Mucosa of descending colon (tissue), 3 donors: Measurements from ENCODE around the gene GHITM. TPM values are rescaled to one million over a fixed set of nuclear protein-coding genes. Genes with fewer than 3 reads are reported as not detected.

Experiments used
- ATAC-seq: fragments of 200-7000 bp; cut with Tn5 transposase; one replicate; pipeline ENCODE4 v1.9.1; 2020; ENCODE audit warnings: mild to moderate bottlenecking, moderate library complexity
- DNase-seq, 3 donors: peaks; one replicate each; pipeline ENCODE4 v3.0.0-alpha.2; 2020
- H3K36me3 ChIP-seq: fragments of 200-600 bp; one replicate; pipeline ENCODE4 v1.8.0; 2021; ENCODE audit warnings: low read depth, mild to moderate bottlenecking
- H3K4me1 ChIP-seq: fragments of 200-600 bp; one replicate; pipeline ENCODE4 v1.8.0; 2021; ENCODE audit warnings: low read depth, mild to moderate bottlenecking
- H3K4me3 ChIP-seq: fragments of 200-600 bp; one replicate; pipeline ENCODE4 v1.8.0; 2021; ENCODE audit warnings: mild to moderate bottlenecking
- H3K9me3 ChIP-seq: fragments of 200-600 bp; one replicate; pipeline ENCODE4 v1.8.0; 2021; ENCODE audit warnings: mild to moderate bottlenecking
- intact Hi-C, 2 donors: fragments of 100-400 bp; cut with DNase I in 1 of 2; cut with micrococcal nuclease in 1 of 2; formaldehyde crosslinking; loops; one replicate each; pipeline versions ENCODE4 v1.11.0 to v1.11.1; 2022; cut with DNase I, micrococcal nuclease
- total RNA-seq, 3 donors: library from RNA; stranded (reverse); fragmentation: NEBNext Ultra II Directional in 2 of 3; extraction: Animal tissue kit (Norgen Biotek cat#: 25700) in 2 of 3; gene quantifications; one replicate each; pipeline versions ENCODE4 v1.2.1 to v1.2.4, GENCODE V29; 2021 to 2023
- TF ChIP-seq, protein P1 (sequence below): fragments of 200-600 bp; IDR thresholded peaks from one replicate; pipeline ENCODE4 v1.8.0; 2022; ENCODE audit warnings: antibody characterized with exemption, mild to moderate bottlenecking
- donor health status: DM: no; HTN: no; CAD: no; lungs with moderate emphysema.
- donor health status: DM: no; HTN: no; CAD: no.
- donor health status: DM: no; HTN: yes; CAD: no.

The GHITM gene
- total RNA-seq, 3 donors from 2014 or later: 216 to 279 (median 271) TPM

DNA sequence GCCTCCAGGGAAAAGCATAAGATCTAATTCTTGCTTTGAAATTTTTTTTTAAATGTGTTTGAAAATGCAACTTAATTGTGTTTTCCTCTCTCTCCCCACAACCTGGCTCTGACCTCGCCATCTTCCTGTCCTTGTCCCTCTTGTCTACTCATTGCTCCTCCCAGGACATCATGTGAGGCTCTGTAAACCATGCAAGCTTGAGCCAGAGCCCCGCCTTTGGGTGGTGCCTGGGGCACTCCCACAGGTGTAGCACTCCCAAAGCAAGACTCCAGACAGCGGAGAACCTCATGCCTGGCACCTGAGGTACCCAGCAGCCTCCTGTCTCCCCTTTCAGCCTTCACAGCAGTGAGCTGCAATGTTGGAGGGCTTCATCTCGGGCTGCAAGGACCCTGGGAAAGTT lies 45.2 kb downstream of the GHITM start:
- intact Hi-C loops: no loop called here
- Histone ChIP-seq H3K4me3 (no peak overlapping the region), H3K4me1 (peaks cover 17% of the 10 kb centered on the region), H3K9me3 (no peaks in the 10 kb centered on the region), H3K36me3 (no peaks in the 10 kb centered on the region)
- ATAC-seq: peak; percentile 81
- DNase-seq: peak; percentile 76 to 89 (median 84)
- TF ChIP-seq, protein P1, sequence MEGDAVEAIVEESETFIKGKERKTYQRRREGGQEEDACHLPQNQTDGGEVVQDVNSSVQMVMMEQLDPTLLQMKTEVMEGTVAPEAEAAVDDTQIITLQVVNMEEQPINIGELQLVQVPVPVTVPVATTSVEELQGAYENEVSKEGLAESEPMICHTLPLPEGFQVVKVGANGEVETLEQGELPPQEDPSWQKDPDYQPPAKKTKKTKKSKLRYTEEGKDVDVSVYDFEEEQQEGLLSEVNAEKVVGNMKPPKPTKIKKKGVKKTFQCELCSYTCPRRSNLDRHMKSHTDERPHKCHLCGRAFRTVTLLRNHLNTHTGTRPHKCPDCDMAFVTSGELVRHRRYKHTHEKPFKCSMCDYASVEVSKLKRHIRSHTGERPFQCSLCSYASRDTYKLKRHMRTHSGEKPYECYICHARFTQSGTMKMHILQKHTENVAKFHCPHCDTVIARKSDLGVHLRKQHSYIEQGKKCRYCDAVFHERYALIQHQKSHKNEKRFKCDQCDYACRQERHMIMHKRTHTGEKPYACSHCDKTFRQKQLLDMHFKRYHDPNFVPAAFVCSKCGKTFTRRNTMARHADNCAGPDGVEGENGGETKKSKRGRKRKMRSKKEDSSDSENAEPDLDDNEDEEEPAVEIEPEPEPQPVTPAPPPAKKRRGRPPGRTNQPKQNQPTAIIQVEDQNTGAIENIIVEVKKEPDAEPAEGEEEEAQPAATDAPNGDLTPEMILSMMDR: no peak

- Histone ChIP-seq H3K36me3 (no peaks in the 10 kb centered on the region), H3K9me3 (no peaks in the 10 kb centered on the region), H3K4me1 (peaks cover 17% of the 10 kb centered on the region), H3K4me3 (no peak overlapping the region)
- TF ChIP-seq, protein P1: no peak
- intact Hi-C loops: no loop called here
- DNase-seq: no peak
- no peak for ATAC-seq
Measured at GRCh38 chr10:84185526-84186175, 46.3 kb downstream of the GHITM start.

GRCh38 chr10:84188815-84189214 lies 49.5 kb downstream of the GHITM start:
- peak in 1 of 3 donors; percentile 60 for DNase-seq

GRCh38 chr10:84190621-84191020 lies 51.3 kb downstream of the GHITM start:
- Histone ChIP-seq H3K4me3 (no peak overlapping the region), H3K36me3 (no peaks in the 10 kb centered on the region), H3K9me3 (no peaks in the 10 kb centered on the region), H3K4me1 (peaks cover 10% of the 10 kb centered on the region)
- TF ChIP-seq, protein P1: no peak
- no peak for ATAC-seq
- DNase-seq: no peak
- intact Hi-C loops: no loop called here

More at GRCh38 chr10:84188815-84189214, 49.5 kb downstream of the GHITM start:
- Histone ChIP-seq H3K4me3 (no peak overlapping the region), H3K4me1 (peaks cover 16% of the 10 kb centered on the region), H3K9me3 (no peaks in the 10 kb centered on the region), H3K36me3 (no peaks in the 10 kb centered on the region)
- ATAC-seq: peak; percentile 69
- TF ChIP-seq, protein P1: no peak
- intact Hi-C loops: no loop called here

DNA sequence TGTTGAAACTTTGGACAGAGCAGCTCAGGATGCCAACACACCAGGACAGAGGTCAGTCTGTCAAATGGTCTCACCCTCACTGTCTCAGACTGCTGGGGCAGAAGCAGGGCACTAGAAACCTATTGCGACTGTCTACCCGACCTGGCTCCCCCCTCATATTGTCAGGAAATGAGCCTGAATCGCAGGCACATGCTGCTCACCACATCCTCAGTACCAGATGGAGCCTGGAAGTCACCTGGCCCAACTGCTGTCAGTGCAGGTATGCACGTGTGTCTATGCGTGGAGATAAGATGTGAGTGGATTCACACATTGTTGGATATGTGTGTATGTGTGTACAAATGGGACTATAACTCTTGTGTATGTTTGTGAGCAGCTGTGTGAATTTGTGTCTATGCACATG lies 51.8 kb downstream of the GHITM start:
- intact Hi-C loops: no loop called here
- peaks cover 15% of the 10 kb centered on the region for H3K4me1 ChIP-seq
- H3K4me3 ChIP-seq: no peak overlapping the region
- H3K9me3 ChIP-seq: no peaks in the 10 kb centered on the region
- DNase-seq (no peak), ATAC-seq (no peak)
- no peaks in the 10 kb centered on the region for H3K36me3 ChIP-seq
- TF ChIP-seq, protein P1: no peak

DNA sequence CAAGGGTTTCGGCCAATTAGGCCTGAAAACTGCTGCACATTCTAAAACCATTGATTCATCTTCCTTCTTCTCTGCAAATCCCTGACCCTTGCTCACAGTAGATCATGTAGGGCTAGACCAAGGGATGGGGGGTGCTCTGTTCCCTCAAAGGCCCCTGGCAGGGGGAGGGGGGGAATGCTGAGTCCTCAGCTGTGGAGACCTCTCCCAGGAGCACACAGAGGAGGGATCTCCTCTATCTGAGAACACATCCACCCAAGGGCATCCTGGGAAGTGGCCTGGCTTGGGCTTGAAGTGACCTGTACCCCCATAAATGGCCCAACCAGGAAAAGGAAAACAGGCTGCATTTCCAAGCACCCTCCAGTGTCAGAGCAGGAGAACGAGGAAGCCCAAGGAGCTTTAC lies 54.0 kb downstream of the GHITM start:
- H3K36me3 ChIP-seq: no peaks in the 10 kb centered on the region
- TF ChIP-seq, protein P1: no peak
- no peak overlapping the region for H3K4me3 ChIP-seq
- no peaks in the 10 kb centered on the region for H3K9me3 ChIP-seq
- intact Hi-C loops: no loop called here
- DNase-seq (no peak), ATAC-seq (no peak)
- peaks cover 34% of the 10 kb centered on the region for H3K4me1 ChIP-seq
